K562 (cell line): ENCODE results near the gene ROR2. TPM values are rescaled to one million over a fixed set of nuclear protein-coding genes. Genes with fewer than 3 reads are reported as not detected.

Source experiments
- BDP1 ChIP-seq: IDR thresholded peaks from 3 replicates; pipeline ENCODE4 v1.6.1; 2011; ENCODE audit not compliant: insufficient read length, insufficient read depth
- MAZ ChIP-seq, 2 experiments: fragments of 450-650 bp in 1 of 2; sonication (generic) in 1 of 2; formaldehyde crosslinking; IDR thresholded peaks in 1 of 2; conservative IDR thresholded peaks in 1 of 2; 2 replicates each; pipeline versions ENCODE4 v1.4.0 to v1.5.0; 2020; ENCODE audit warnings: mild to moderate bottlenecking in 1 of 2, missing genetic modification reagents in 1 of 2
- NCOA2 ChIP-seq, 2 experiments: fragments of 450-650 bp; IDR thresholded peaks; 2 replicates each; pipeline ENCODE4 v1.6.1; 2018; ENCODE audit warnings: mild to moderate bottlenecking in 2 of 2, moderate library complexity in 1 of 2; ENCODE audit not compliant: partially characterized antibody in 2 of 2
- NCOA6 ChIP-seq: fragments of 450-650 bp; IDR thresholded peaks from 2 replicates; pipeline ENCODE4 v1.6.1; 2017; ENCODE audit warnings: mild to moderate bottlenecking
- NR4A1 ChIP-seq, 2 experiments: fragments of 250-450 bp in 1 of 2; fragments of 450-650 bp in 1 of 2; sonication (Bioruptor Pico) in 1 of 2; IDR thresholded peaks; 2 replicates each; pipeline versions ENCODE4 v1.4.0 to v1.6.1; 2016 to 2020; ENCODE audit warnings: mild to moderate bottlenecking in 2 of 2, missing compliant biosample characterization in 1 of 2, missing genetic modification characterization in 1 of 2, moderate library complexity in 1 of 2
- PHF21A ChIP-seq: fragments of 450-650 bp; IDR thresholded peaks from 2 replicates; pipeline ENCODE4 v1.6.1; 2017; ENCODE audit warnings: low read depth, borderline replicate concordance
- TAF7 ChIP-seq: fragments of 450-650 bp; IDR thresholded peaks from 2 replicates; pipeline ENCODE4 v1.6.1; 2016; ENCODE audit warnings: missing genetic modification characterization, missing compliant biosample characterization
- TBL1XR1 ChIP-seq, 2 experiments: IDR thresholded peaks; 2 replicates each; pipeline ENCODE4 v1.6.1; 2012; ENCODE audit warnings: improper control_type of control experiment in 2 of 2, low read length in 2 of 2, mild to moderate bottlenecking in 1 of 2
- ZNF589 ChIP-seq: fragments of 200-800 bp; sonication (Bioruptor generic); IDR thresholded peaks from 2 replicates; pipeline ENCODE4 v1.6.1; 2016; ENCODE audit warnings: low read depth, missing genetic modification characterization, missing compliant biosample characterization
- polyA plus RNA-seq, 8 experiments: library from polyadenylated mRNA; depleted of rRNA in 4 of 8; stranded (reverse) in 5 of 8; unstranded in 3 of 8; fragments of >200 nt; fragmentation: Nextera tagmentation in 2 of 8; fragmentation: Illumina TruSeq in 1 of 8; extraction: Ambion mirVana in 2 of 8; extraction: Trizol in 1 of 8; gene quantifications; 2 replicates each; pipeline versions ENCODE4 v1.2.1 to v1.2.3, GENCODE V29; 2011 to 2014; ENCODE audit warnings: inconsistent platforms in 1 of 8, missing spikeins in 1 of 8
- total RNA-seq, 7 experiments: library from RNA; depleted of rRNA in 6 of 7; stranded (reverse); fragments of >200 nt in 6 of 7; fragmentation: Illumina TruSeq in 2 of 7; extraction: Trizol in 2 of 7; gene quantifications; 2 replicates each; pipeline versions ENCODE4 v1.2.1 to v1.2.3, GENCODE V29; 2011 to 2021; ENCODE audit warnings: low replicate concordance in 1 of 7
- TF ChIP-seq, protein P1 (sequence below): fragments of 200-800 bp; sonication (Bioruptor generic); IDR thresholded peaks from 2 replicates; pipeline ENCODE4 v1.6.1; 2017; ENCODE audit warnings: missing genetic modification characterization, missing compliant biosample characterization
- TF ChIP-seq, protein P2 (sequence below): fragments of 450-650 bp; formaldehyde crosslinking; IDR thresholded peaks from 2 replicates; pipeline ENCODE4 v1.4.0; 2022; ENCODE audit warnings: missing genetic modification characterization
- TF ChIP-seq, protein P3 (sequence below), 2 experiments: fragments of 450-650 bp; IDR thresholded peaks; 2 replicates each; pipeline ENCODE4 v1.6.1; 2016; ENCODE audit warnings: mild to moderate bottlenecking in 2 of 2, borderline replicate concordance in 1 of 2, low read depth in 1 of 2, moderate library complexity in 1 of 2
- TF ChIP-seq, protein P4 (sequence below): IDR thresholded peaks from 2 replicates; pipeline ENCODE4 v1.6.1; 2012; ENCODE audit warnings: low read depth, low read length, improper control_type of control experiment, borderline replicate concordance

Gene ROR2
- total and polyA plus RNA-seq, 9 of the 15 experiments (the other 6 are each of a cell fraction or from before 2014, with no cell fraction given) = 5.6 to 33.8 (median 15.3) TPM

DNA sequence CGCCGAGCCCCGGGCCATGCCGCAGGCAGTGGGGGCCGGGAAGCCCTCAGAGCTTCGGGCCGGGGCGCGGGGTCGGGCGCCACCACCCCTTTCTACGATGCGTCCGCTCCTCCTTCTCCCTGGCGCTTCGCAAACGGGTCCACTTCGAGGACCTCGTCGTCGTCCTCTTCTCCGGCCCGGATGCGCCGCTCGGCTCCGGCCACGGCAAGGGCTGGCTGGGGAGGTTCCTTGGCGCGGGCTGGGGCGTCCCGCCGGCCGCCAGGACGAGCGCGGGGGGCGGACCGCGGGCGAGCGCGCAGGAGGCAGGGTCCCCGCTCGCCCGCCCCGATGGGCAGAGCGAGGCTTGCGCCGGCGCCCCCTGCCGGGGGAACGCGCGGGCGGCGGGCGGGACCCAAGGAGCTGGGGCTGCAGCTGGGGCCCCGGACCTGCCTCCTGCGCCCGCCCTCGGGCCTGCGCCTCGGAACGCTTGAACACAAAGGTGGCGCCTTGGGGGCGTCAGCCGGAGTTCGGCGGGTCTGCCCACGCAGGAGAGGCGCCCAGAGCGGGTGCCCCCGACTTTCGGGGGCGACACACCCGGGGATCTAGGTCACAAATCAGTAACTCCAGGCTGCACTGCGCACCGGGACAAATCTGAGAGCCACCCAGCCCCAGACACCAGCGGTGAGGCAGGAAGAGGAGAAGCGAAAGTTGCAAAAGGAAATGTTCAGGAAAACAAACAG is at the start of gene ROR2 (continued):
- TF ChIP-seq, protein P1, sequence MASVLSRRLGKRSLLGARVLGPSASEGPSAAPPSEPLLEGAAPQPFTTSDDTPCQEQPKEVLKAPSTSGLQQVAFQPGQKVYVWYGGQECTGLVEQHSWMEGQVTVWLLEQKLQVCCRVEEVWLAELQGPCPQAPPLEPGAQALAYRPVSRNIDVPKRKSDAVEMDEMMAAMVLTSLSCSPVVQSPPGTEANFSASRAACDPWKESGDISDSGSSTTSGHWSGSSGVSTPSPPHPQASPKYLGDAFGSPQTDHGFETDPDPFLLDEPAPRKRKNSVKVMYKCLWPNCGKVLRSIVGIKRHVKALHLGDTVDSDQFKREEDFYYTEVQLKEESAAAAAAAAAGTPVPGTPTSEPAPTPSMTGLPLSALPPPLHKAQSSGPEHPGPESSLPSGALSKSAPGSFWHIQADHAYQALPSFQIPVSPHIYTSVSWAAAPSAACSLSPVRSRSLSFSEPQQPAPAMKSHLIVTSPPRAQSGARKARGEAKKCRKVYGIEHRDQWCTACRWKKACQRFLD (CRISPR knock-in tag) = no peak
- TF ChIP-seq TBL1XR1 (IDR thresholded peaks at IDR 0.05; ENCODE audit: low read length in 2 of 2) = no peak
- TF ChIP-seq NCOA6 = no peak; the same call in 1 of the 2 replicates
- TF ChIP-seq, protein P2, sequence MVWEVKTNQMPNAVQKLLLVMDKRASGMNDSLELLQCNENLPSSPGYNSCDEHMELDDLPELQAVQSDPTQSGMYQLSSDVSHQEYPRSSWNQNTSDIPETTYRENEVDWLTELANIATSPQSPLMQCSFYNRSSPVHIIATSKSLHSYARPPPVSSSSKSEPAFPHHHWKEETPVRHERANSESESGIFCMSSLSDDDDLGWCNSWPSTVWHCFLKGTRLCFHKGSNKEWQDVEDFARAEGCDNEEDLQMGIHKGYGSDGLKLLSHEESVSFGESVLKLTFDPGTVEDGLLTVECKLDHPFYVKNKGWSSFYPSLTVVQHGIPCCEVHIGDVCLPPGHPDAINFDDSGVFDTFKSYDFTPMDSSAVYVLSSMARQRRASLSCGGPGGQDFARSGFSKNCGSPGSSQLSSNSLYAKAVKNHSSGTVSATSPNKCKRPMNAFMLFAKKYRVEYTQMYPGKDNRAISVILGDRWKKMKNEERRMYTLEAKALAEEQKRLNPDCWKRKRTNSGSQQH (CRISPR knock-in tag) = no peak
- TF ChIP-seq, protein P3, sequence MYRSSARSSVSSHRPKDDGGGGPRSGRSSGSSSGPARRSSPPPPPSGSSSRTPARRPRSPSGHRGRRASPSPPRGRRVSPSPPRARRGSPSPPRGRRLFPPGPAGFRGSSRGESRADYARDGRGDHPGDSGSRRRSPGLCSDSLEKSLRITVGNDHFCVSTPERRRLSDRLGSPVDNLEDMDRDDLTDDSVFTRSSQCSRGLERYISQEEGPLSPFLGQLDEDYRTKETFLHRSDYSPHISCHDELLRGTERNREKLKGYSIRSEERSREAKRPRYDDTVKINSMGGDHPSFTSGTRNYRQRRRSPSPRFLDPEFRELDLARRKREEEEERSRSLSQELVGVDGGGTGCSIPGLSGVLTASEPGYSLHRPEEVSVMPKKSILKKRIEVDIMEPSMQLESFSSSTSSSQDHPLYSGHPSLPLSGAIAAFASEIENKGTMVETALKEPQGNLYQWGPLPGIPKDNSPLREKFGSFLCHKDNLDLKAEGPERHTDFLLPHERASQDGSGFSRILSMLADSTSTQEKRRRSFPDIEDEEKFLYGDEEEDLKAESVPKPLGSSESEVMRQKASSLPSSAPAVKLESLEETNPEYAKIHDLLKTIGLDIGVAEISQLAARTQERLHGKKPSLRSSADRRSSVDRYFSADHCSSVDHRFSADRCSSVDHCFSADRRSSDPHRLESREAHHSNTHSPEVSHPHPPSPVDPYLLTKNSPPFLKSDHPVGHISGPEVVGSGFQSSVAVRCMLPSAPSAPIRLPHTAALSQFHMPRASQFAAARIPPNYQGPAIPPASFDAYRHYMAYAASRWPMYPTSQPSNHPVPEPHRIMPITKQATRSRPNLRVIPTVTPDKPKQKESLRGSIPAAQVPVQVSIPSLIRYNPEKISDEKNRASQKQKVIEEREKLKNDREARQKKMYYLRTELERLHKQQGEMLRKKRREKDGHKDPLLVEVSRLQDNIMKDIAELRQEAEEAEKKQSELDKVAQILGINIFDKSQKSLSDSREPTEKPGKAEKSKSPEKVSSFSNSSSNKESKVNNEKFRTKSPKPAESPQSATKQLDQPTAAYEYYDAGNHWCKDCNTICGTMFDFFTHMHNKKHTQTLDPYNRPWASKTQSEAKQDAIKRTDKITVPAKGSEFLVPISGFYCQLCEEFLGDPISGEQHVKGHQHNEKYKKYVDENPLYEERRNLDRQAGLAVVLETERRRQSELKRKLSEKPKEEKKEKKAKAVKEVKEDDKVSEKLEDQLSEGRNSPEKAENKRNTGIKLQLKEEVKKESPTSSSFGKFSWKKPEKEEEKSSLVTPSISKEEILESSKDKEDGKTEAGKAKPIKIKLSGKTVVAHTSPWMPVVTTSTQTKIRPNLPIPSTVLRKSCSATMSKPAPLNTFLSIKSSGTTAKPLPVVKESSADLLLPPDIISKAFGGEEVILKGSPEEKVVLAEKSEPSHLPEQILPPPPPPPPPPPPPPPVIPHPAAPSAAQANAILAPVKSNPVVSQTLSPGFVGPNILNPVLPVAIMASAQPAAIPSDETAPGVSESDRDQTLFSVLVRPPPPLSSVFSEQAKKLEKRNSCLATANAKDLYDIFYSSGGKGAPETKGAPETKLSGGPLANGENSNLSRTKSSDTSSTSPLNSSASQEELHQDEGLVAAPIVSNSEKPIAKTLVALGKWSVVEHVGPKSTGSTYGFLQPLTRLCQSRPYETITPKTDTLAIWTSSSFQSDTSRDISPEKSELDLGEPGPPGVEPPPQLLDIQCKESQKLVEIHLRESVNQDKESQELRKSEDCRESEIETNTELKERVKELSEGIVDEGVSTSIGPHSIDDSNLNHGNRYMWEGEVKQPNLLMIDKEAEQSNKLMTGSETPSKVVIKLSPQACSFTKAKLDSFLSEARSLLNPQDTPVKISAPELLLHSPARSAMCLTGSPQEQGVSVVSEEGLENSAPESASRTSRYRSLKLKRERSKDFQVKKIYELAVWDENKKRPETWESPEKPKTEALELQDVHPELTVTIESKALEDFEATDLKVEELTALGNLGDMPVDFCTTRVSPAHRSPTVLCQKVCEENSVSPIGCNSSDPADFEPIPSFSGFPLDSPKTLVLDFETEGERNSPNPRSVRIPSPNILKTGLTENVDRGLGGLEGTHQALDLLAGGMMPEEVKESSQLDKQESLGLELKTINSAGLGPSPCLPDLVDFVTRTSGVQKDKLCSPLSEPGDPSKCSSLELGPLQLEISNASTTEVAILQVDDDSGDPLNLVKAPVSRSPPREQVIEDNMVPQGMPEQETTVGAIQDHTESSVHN (IDR thresholded peaks at IDR 0.05; ENCODE audit: borderline replicate concordance in 1 of 2, low read depth in 1 of 2) = no peak
- no peak for TF ChIP-seq PHF21A
- no peak for TF ChIP-seq ZNF589 (CRISPR knock-in tag)
- TF ChIP-seq BDP1 = no peak
- no peak for TF ChIP-seq TAF7
- TF ChIP-seq NCOA2 (IDR thresholded peaks at IDR 0.05; ENCODE audit: partially characterized antibody in 2 of 2) = no peak
- peak; percentile 61 to 76; a peak in 3 of 4 replicates for TF ChIP-seq MAZ (CRISPR knock-in tag; conservative IDR thresholded peaks at IDR 0.05 in 1 of 2, IDR thresholded peaks at IDR 0.05 in 1 of 2)
- TF ChIP-seq, protein P4, sequence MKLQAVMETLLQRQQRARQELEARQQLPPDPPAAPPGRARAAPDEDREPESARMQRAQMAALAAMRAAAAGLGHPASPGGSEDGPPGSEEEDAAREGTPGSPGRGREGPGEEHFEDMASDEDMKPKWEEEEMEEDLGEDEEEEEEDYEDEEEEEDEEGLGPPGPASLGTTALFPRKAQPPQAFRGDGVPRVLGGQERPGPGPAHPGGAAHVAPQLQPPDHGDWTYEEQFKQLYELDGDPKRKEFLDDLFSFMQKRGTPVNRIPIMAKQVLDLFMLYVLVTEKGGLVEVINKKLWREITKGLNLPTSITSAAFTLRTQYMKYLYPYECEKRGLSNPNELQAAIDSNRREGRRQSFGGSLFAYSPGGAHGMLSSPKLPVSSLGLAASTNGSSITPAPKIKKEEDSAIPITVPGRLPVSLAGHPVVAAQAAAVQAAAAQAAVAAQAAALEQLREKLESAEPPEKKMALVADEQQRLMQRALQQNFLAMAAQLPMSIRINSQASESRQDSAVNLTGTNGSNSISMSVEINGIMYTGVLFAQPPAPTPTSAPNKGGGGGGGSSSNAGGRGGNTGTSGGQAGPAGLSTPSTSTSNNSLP = no peak
- no peak for TF ChIP-seq NR4A1 (CRISPR knock-in tag; IDR thresholded peaks at IDR 0.05)
- no peak; the same call in 1 of the 2 replicates for TF ChIP-seq NR4A1 (tag; IDR thresholded peaks at IDR 0.05)
